A549 (cell line): Measurements from ENCODE around the gene SIDT2. TPM values are rescaled to one million over a fixed set of nuclear protein-coding genes. Genes with fewer than 3 reads are reported as not detected.

Experiments used
- ATAC-seq, 2 experiments: fragments of 200-7000 bp in 1 of 2; fragments of >200 bp in 1 of 2; cut with Nextera tagmentation in 1 of 2; cut with Tn5 transposase in 1 of 2; 3 replicates each; pipeline versions ENCODE4 v1.8.0 to v1.9.1; 2018 to 2020; ENCODE audit warnings: mild to moderate bottlenecking in 1 of 2, moderate library complexity in 1 of 2
- CTCF ChIA-PET: fragments of 300-600 bp; sonication (Branson Sonifier 250); formaldehyde crosslinking; extraction: SDS; loops from one replicate; lab custom pipeline; 2021; ENCODE audit warnings: antibody characterized with exemption, inconsistent platforms; lab: Yijun Ruan, JAX
- POLR2A ChIA-PET: fragments of 350-600 bp; formaldehyde crosslinking; extraction: SDS; loops from one replicate; lab custom pipeline; 2021; ENCODE audit warnings: antibody characterized with exemption, inconsistent platforms; lab: Yijun Ruan, JAX
- DNase-seq, 2 experiments: peaks; one replicate each; pipeline versions ENCODE4 v3.0.0 to v3.0.0-alpha.2; 2011 to 2016; ENCODE audit warnings: low read depth in 1 of 2, low spot score in 1 of 2
- FAIRE-seq: peaks from 2 replicates; lab custom pipeline; 2011; peaks lifted over from hg19 to GRCh38; lab: Jason Lieb, UNC
- H3K27ac ChIP-seq, 2 experiments: fragments of >200 bp; sonication (Bioruptor Twin); formaldehyde crosslinking; 3 replicates each; pipeline ENCODE4 v1.5.1; 2016 to 2017
- H3K4me1 ChIP-seq: fragments of >200 bp; sonication (Bioruptor Twin); formaldehyde crosslinking; 3 replicates; pipeline ENCODE4 v1.6.1; 2016
- H3K4me2 ChIP-seq: fragments of >200 bp; sonication (Bioruptor Twin); formaldehyde crosslinking; 3 replicates; pipeline ENCODE4 v1.6.1; 2016
- H3K4me3 ChIP-seq: fragments of >200 bp; sonication (Bioruptor Twin); formaldehyde crosslinking; 3 replicates; pipeline ENCODE4 v1.5.1; 2016
- H3K9me3 ChIP-seq: fragments of >200 bp; sonication (Bioruptor Twin); formaldehyde crosslinking; 3 replicates; pipeline ENCODE4 v1.6.1; 2016
- CEBPB ChIP-seq, 2 experiments: fragments of >200 bp in 1 of 2; sonication (Bioruptor Twin) in 1 of 2; formaldehyde crosslinking in 1 of 2; IDR thresholded peaks; 2 replicates each; pipeline ENCODE4 v1.6.1; 2012 to 2016
- CHD2 ChIP-seq: fragments of 150-350 bp; IDR thresholded peaks from 2 replicates; pipeline ENCODE4 v1.6.1; 2014; ENCODE audit warnings: low read length; ENCODE audit not compliant: partially characterized antibody
- ESRRA ChIP-seq: fragments of 150-350 bp; IDR thresholded peaks from 2 replicates; pipeline ENCODE4 v1.6.1; 2014; ENCODE audit warnings: mild to moderate bottlenecking, low read length, borderline replicate concordance
- FOSL2 ChIP-seq, 2 experiments: fragments of 450-650 bp in 1 of 2; fragments of >200 bp in 1 of 2; sonication (Bioruptor Twin) in 1 of 2; formaldehyde crosslinking; IDR thresholded peaks; 2 replicates each; pipeline versions ENCODE4 v1.5.0 to v1.6.1; 2016 to 2020; ENCODE audit warnings: mild to moderate bottlenecking in 1 of 2, moderate library complexity in 1 of 2
- HOXB5 ChIP-seq: fragments of 250-450 bp; sonication (Bioruptor Pico); IDR thresholded peaks from 2 replicates; pipeline ENCODE4 v1.5.0; 2020; ENCODE audit warnings: mild to moderate bottlenecking, moderate library complexity
- JUN ChIP-seq, 2 experiments: fragments of >200 bp; sonication (Bioruptor Twin); formaldehyde crosslinking; IDR thresholded peaks; 2 replicates in 1 of 2; 3 replicates in 1 of 2; pipeline ENCODE4 v1.6.1; 2016 to 2017
- KDM5A ChIP-seq: fragments of 200-600 bp; sonication (generic); IDR thresholded peaks from 2 replicates; pipeline ENCODE4 v1.6.1; 2016; ENCODE audit warnings: antibody characterized with exemption, mild to moderate bottlenecking
- MAZ ChIP-seq: fragments of 150-350 bp; IDR thresholded peaks from 2 replicates; pipeline ENCODE4 v1.6.1; 2014; ENCODE audit warnings: antibody characterized with exemption, low read depth, low read length, borderline replicate concordance
- MYC ChIP-seq: IDR thresholded peaks from 2 replicates; pipeline ENCODE4 v1.6.1; 2012; ENCODE audit warnings: mild to moderate bottlenecking, inconsistent platforms, low read length, improper control_type of control experiment, borderline replicate concordance
- NFE2L2 ChIP-seq: fragments of 150-350 bp; conservative IDR thresholded peaks from 2 replicates; pipeline ENCODE4 v1.6.1; 2014; ENCODE audit warnings: low read length
- NPAS2 ChIP-seq: fragments of 250-450 bp; sonication (Bioruptor Pico); IDR thresholded peaks from 2 replicates; pipeline ENCODE4 v1.8.0; 2022; ENCODE audit warnings: mild to moderate bottlenecking, moderate library complexity, borderline replicate concordance
- PHF8 ChIP-seq: fragments of 200-600 bp; sonication (generic); IDR thresholded peaks from 2 replicates; pipeline ENCODE4 v1.6.1; 2016; ENCODE audit warnings: low read depth, mild to moderate bottlenecking, antibody characterized with exemption, moderate library complexity, borderline replicate concordance
- POLR2AphosphoS2 ChIP-seq: conservative IDR thresholded peaks from 2 replicates; pipeline ENCODE4 v1.6.1; 2012; ENCODE audit warnings: low read length, improper control_type of control experiment, inconsistent platforms
- RARB ChIP-seq: fragments of 250-450 bp; sonication (Bioruptor Pico); IDR thresholded peaks from 2 replicates; pipeline ENCODE4 v1.8.0; 2021; ENCODE audit warnings: mild to moderate bottlenecking, moderate library complexity
- RFX5 ChIP-seq: fragments of 450-650 bp; IDR thresholded peaks from 2 replicates; pipeline ENCODE4 v1.7.1; 2014; ENCODE audit warnings: antibody characterized with exemption, mild to moderate bottlenecking, moderate library complexity
- SREBF2 ChIP-seq: fragments of 450-650 bp; IDR thresholded peaks from 2 replicates; pipeline ENCODE4 v1.6.1; 2014; ENCODE audit warnings: mild to moderate bottlenecking, moderate library complexity
- TP53 ChIP-seq: fragments of 250-450 bp; sonication (Bioruptor Pico); IDR thresholded peaks from 2 replicates; pipeline ENCODE4 v1.5.0; 2021; ENCODE audit warnings: mild to moderate bottlenecking, moderate library complexity
- ZC3H11A ChIP-seq: fragments of 450-650 bp; IDR thresholded peaks from 2 replicates; pipeline ENCODE4 v1.6.1; 2014; ENCODE audit warnings: antibody characterized with exemption, mild to moderate bottlenecking
- ZNF302 ChIP-seq: fragments of 250-450 bp; sonication (Bioruptor Pico); IDR thresholded peaks from 2 replicates; pipeline ENCODE4 v1.9.0; 2021; ENCODE audit warnings: inconsistent platforms, mild to moderate bottlenecking, moderate library complexity
- WGBS: methylation state at CpG from one replicate; pipeline ENCODE4 v1.1.6; 2017; ENCODE audit errors: missing lambda C conversion rate; 5-methylcytosine and 5-hydroxymethylcytosine counted together
- polyA plus RNA-seq, 4 experiments: library from polyadenylated mRNA; depleted of rRNA in 3 of 4; stranded (reverse); fragments of >200 nt; fragmentation: RNase III in 1 of 4; extraction: RNeasy Plus Mini Kit Qiagen cat#74134 plus additional on column Dnase treatment in 1 of 4; gene quantifications; 2 replicates in 3 of 4; 3 replicates in 1 of 4; pipeline ENCODE4 v1.2.3, GENCODE V29; 2011 to 2017
- TF ChIP-seq, protein P1 (sequence below): fragments of >200 bp; sonication (Bioruptor Twin); formaldehyde crosslinking; IDR thresholded peaks from 2 replicates; pipeline ENCODE4 v1.6.1; 2016
- TF ChIP-seq, protein P2 (sequence below): fragments of 250-450 bp; sonication (Bioruptor Pico); IDR thresholded peaks from 2 replicates; pipeline ENCODE4 v1.5.0; 2021; ENCODE audit warnings: mild to moderate bottlenecking, moderate library complexity, borderline replicate concordance
- TF ChIP-seq, protein P3 (sequence below): fragments of 200-600 bp; sonication (generic); IDR thresholded peaks from 2 replicates; pipeline ENCODE4 v1.6.1; 2016; ENCODE audit warnings: antibody characterized with exemption, mild to moderate bottlenecking, moderate library complexity

The SIDT2 gene
- polyA plus RNA-seq, 2 of the 4 experiments (the other 2 are of a cell fraction), result 5.9 to 8.5 TPM

DNA sequence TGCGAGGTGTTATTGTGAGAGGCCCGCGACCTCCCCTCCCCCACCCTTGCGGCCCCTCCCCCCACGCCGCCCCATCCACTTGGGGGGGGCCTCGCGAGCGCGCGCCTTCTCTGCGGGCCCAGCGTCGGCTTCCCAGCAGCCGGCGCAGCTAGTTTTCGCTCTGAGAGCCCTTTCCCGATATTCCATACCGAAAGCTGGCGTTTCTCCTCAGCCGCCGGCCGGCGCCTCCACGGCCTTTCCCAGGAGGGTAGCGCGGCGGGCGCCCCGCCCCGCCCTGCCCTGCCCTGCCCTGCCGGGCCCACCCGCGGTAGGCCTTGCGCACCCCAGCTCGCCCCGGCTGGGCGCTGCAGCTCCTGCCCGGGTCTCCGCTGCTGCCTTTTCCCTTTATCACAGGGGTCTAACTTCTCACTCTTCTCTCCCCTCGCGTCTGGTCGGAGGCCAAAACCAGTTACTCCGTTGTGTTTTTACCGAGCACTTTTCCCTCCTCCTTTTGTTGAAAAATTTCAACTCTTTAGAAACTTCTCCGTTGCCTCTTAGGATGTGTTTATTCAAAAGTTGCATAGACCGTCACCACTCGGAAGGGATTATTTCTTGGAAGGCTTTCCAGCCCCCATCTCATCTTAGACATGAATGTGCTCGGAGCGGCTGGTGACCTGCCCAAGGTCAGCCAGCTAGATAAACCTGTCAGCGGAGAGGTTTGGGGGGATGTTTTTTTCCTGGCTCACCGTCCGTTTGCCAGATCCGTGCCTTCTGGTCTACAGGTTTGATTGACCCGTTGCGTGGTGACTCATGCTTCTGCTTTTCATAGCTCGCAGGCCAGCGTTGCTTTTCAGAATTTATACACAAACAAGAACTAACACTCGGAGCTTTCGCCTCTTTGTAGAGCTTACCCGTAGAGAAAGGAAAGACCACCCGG is 33.8 kb upstream of the SIDT2 start:
- WGBS, result 2% methylated on average over 29 of the region's 62 CpGs

DNA sequence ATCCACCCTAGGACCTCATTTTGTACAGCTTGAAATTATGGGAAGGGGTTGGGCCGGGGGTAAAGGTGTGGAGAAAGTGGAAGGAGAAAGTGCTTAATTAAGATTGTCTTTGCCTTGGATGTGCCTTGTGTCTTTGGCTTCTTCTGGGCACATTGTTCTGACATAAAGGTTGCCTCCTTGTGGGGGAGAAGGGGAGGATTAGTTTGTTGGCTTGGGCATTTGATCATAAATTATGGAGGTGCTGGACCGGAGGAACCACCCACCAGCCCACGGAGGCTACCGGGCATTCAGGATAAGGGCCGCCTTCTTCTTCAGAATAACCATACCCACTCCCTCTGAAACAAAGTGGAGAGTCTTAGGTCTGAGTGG is 33.2 kb upstream of the SIDT2 start:
- ChIA-PET POLR2A (interaction anchor here (1.0 to 2.8 kb wide), 2 partner anchors 23 to 34 kb away, joined by 3 to 22 read pairs; partner anchors contain the start of gene SIDT2), CTCF (interaction anchor here (0.6 to 1.6 kb wide), 8 partner anchors 9 to 412 kb away, joined by 3 to 10 read pairs (median 3); partner anchors contain the start of gene APOA5)
- H3K4me3 ChIP-seq, result peak overlapping the region; percentile 97
- TF ChIP-seq MYC (no peak), HOXB5 (no peak), TP53 (CRISPR knock-in tag) (no peak), PHF8 (no peak), POLR2AphosphoS2 (no peak), ZC3H11A (no peak), RFX5 (no peak), NFE2L2 (no peak), RARB (CRISPR knock-in tag) (no peak), ESRRA (no peak), MAZ (no peak), SREBF2 (no peak), CEBPB (IDR thresholded peaks at IDR 0.05) (no peak), JUN (IDR thresholded peaks at IDR 0.05) (no peak), NPAS2 (no peak), ZNF302 (CRISPR knock-in tag) (no peak), KDM5A (no peak)
- TF ChIP-seq, protein P1, sequence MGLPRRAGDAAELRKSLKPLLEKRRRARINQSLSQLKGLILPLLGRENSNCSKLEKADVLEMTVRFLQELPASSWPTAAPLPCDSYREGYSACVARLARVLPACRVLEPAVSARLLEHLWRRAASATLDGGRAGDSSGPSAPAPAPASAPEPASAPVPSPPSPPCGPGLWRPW, result no peak
- TF ChIP-seq, protein P2, sequence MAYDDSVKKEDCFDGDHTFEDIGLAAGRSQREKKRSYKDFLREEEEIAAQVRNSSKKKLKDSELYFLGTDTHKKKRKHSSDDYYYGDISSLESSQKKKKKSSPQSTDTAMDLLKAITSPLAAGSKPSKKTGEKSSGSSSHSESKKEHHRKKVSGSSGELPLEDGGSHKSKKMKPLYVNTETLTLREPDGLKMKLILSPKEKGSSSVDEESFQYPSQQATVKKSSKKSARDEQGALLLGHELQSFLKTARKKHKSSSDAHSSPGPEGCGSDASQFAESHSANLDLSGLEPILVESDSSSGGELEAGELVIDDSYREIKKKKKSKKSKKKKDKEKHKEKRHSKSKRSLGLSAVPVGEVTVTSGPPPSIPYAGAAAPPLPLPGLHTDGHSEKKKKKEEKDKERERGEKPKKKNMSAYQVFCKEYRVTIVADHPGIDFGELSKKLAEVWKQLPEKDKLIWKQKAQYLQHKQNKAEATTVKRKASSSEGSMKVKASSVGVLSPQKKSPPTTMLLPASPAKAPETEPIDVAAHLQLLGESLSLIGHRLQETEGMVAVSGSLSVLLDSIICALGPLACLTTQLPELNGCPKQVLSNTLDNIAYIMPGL (CRISPR knock-in tag), result no peak
- TF ChIP-seq, protein P3, sequence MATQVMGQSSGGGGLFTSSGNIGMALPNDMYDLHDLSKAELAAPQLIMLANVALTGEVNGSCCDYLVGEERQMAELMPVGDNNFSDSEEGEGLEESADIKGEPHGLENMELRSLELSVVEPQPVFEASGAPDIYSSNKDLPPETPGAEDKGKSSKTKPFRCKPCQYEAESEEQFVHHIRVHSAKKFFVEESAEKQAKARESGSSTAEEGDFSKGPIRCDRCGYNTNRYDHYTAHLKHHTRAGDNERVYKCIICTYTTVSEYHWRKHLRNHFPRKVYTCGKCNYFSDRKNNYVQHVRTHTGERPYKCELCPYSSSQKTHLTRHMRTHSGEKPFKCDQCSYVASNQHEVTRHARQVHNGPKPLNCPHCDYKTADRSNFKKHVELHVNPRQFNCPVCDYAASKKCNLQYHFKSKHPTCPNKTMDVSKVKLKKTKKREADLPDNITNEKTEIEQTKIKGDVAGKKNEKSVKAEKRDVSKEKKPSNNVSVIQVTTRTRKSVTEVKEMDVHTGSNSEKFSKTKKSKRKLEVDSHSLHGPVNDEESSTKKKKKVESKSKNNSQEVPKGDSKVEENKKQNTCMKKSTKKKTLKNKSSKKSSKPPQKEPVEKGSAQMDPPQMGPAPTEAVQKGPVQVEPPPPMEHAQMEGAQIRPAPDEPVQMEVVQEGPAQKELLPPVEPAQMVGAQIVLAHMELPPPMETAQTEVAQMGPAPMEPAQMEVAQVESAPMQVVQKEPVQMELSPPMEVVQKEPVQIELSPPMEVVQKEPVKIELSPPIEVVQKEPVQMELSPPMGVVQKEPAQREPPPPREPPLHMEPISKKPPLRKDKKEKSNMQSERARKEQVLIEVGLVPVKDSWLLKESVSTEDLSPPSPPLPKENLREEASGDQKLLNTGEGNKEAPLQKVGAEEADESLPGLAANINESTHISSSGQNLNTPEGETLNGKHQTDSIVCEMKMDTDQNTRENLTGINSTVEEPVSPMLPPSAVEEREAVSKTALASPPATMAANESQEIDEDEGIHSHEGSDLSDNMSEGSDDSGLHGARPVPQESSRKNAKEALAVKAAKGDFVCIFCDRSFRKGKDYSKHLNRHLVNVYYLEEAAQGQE, result no peak
- ATAC-seq (peak; percentile 22 to 40; a peak in 3 of 6 replicates), FAIRE-seq (no peak), DNase-seq (peak; percentile 38 to 58)
- peak overlapping the region; percentile 88 to 100 for H3K27ac ChIP-seq
- no peaks in the 10 kb centered on the region for H3K9me3 ChIP-seq
- H3K4me2 ChIP-seq, result peak overlapping the region; percentile 84
- 13% methylated on average over 5 of the region's 5 CpGs for WGBS
- H3K4me1 ChIP-seq, result peaks cover 21% of the 10 kb centered on the region; the same call in 2 of the 3 replicates

More for the DNA sequence above, 33.8 kb upstream of the SIDT2 start:
- ChIA-PET CTCF (interaction anchor here (0.6 to 1.6 kb wide), 6 partner anchors 11 to 353 kb away, joined by 3 to 4 read pairs (median 3); partner anchors contain the start of gene APOA5), POLR2A (interaction anchor here (0.9 to 2.8 kb wide), 4 partner anchors 22 to 357 kb away, joined by 3 to 22 read pairs (median 4); partner anchors contain the start of genes SIDT2, SIK3 and ZPR1)
- FAIRE-seq (no peak), ATAC-seq (peak; percentile 74 to 86), DNase-seq (peak; percentile 31 to 38)
- Histone ChIP-seq H3K4me3 (peak overlapping the region; percentile 97), H3K4me2 (peak overlapping the region; percentile 84), H3K27ac (peak overlapping the region; percentile 88 to 100), H3K4me1 (peaks cover 21% of the 10 kb centered on the region; the same call in 2 of the 3 replicates), H3K9me3 (no peaks in the 10 kb centered on the region)
- TF ChIP-seq FOSL2 (IDR thresholded peaks at IDR 0.05), result no peak
- peak; percentile 62; the same call in 1 of the 2 replicates for TF ChIP-seq FOSL2 (CRISPR knock-in tag; IDR thresholded peaks at IDR 0.05)
- TF ChIP-seq PHF8, result 0 out of 2 replicates have a peak, but pooled peaks have one; percentile 7
- TF ChIP-seq CHD2, result peak; percentile 43
- peak; percentile 49 to 65; a peak in 3 of 5 replicates for TF ChIP-seq JUN (IDR thresholded peaks at IDR 0.05)
- TF ChIP-seq, protein P1, result no peak
